ENCODE results near the gene RFESD.
"Not testable (repeated sequence)": the region's sequence is repeated elsewhere in the genome, so short reads cannot be mapped to it uniquely, and the experiment has no call there.

RFESD gene

DNA sequence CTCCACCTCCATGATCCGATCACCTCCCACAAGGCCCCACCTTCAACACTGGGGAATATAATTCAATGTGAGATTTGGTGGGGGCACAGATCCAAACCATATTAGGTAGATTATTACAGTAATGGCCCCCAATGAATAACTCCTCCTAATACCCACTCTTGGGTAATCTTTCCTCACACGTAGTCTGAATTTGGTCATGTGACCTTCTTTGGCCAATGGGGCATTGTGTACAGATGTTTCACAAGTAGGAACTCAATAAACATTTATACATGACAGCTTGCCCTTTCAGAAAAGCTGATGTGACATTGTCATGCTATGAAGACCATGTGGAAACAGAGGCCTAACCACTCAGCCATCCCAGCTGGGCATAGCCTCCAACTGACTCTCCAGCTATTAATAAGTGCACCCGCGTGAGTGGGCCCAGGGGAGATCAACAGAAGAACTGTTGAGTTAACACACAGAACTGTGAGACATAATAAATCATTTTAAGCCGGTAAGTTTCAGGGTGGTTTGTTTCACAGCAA lies 16.1 kb upstream of the RFESD start:
- no peak for DNase-seq

DNA sequence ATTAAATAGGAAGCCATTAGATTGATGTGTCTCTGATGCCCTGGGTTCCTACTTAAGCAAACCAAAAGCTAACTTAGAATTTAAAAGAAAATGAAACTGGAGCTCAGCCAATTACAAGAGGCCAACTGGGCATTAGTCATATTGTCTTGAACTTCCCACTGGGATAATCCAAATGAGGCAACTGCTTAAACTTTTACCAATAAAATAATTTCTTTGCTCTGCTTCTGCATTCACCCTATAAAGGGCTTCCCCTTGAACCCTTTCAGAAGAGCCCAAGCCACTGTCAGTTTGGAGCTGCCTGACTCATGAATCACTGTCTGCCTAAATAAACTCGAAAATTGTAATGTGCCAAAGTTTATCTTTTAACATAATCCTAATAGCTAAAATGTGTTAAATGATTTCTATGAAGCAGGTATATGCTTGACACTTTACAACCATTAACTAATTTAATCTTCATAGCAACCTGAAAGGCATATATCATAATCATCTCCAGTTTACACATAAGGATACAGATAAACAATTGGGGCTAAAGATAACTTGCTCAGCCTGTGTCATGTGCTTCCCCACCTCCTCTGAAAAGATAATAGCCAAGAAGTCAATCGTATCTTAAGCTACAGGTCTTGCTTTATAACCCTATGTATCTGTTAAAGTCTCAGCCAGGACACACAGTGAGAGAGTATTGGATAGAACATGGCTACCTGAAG lies 15.2 kb upstream of the RFESD start:
- DNase-seq = no peak

DNA sequence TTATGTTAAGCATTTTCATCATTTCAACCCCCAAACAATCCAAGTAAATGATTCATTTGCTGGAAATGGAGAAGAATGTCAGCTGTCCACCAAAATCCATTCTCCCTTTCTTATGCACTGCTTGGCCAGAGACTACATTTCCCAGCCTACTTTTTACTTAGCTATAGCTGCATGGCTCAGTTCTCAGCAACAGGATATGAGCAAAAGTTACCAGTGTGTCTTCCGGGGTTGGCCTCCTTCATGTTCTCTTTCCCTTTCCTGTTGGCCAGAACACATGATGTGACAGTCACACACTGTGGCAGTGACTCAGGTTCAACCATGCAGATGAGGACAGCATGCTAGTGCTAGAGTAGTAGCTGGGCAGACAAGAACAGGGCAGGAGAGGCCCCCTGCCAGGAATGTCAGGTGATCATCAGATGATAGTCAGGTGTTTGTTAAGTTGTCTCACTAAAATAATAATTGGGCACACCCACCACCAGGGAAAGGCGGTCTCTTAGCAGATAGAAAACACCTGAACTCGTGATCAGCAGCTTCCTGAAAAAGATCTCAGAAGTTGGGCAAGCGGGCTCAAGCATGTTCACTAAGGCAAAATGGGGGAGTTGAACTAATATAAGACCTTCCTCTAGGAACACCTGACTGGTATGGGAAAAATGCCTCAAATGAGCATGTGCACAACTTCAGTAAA lies 14.4 kb upstream of the RFESD start:
- DNase-seq = peak; percentile 78

DNA sequence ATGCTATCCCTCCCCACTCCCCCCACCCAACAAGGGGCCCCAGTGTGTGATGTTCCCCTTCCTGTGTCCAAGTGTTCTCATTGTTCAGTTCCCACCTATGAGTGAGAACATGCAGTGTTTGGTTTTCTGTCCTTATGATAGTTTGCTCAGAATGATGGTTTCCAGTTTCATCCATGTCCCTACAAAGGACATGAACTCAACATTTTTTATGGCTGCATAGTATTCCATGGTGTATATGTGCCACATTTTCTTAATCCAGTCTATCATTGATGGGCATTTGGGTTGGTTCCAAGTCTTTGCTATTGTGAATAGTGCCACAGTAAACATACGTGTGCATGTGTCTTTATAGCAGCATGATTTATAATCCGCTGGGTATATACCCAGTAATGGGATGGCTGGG lies 13.6 kb upstream of the RFESD start:
- not testable (repeated sequence) for DNase-seq

DNA sequence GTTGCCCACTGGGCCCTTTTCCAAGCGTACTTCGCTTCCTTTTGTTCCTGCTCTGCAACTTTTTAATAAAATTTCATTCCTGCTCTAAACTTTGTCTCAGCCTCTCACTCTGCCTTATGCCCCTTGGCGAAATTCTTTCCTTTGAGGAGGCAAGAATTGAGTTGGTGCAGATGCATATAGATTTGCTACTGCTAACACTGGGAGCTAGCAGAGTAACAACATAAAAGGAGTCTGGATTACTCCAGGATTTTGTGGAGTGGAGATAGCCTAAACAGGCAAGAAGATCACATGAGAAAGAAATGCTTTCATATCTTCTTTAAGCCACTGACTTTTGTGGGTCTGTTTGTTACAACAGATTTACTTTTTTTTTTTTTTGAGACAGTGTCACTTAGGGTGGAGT lies 12.9 kb upstream of the RFESD start:
- no peak for DNase-seq

DNA sequence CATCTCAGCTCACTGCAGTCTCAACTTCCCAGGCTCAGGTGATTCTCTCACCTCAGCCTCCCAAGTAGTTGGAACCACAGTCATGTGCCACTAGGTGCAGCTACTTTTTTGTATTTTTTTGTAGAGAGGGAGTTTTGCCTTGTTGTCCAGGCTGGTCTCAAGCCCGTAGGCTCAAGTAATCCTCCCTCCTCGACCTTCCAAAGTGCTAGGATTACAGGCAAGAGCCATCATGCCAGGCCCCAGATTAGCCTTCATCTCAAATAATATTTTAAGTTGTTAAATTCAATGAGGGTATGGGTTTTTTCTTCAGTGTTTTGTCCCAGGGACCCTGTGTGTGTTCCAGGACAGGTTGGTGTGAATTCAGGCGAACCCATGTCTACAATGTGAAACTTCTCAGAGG lies 12.5 kb upstream of the RFESD start:
- no peak for DNase-seq

DNA sequence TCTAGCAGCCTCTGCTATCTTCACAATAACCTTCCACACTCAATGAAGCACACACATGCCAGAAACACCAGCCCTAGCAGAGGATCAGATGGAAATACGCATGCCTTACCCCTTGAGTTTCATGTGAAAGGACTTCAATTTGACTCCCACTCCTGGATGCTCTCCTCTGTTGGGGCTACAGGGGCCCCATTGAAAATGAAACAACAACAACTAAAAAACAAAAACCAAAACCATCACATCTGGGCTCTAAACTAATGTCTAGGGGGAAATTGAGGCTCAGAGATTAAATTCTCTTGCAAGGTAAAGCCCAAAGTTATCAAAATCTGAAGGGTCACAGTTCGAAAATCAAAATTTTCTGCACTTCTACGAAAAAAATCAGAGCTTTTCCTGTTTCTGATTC lies 7.9 kb upstream of the RFESD start:
- DNase-seq = no peak

DNA sequence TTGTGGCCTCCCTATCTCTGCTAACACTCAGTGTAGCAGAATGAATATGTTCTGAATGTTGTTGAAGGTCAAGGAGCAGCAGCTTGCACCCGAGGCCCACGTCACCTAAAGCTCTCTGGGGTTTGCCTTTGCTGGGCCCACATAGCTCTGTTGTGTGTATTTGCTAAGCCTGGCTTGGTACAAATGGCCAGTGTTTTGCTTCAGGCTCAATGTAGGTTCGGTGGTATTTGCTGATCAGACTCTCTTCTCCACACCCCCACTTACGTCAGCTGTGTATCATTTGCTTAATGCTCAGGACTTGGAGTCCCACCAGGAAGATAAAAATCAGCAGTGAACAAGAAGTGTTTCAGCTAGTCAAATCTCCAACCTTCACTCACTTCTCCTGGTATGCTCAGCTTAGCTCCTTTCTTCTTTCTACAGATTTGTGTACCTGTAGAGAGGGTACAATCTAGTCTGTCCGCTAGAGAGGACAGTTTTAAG lies 4.8 kb upstream of the RFESD start:
- no peak for DNase-seq

DNA sequence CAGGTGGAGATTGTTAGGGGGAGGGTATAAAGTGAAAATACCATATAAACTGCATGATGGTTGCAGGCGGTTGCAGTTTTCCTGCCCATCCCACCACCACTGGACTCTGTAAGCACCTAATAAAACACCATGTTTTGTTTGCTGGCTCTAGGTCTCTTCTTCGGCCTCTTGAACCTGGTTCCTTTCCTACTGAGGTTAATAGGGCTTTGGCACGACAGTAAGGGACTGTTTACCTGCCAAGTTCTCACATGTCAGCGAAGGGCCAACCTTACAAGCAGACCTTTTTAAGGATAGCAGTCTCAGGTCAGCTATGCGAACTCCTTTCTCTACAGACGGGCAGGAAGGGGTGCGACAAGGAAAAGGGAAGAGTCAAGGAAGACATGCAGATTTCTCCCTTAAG lies 3.4 kb upstream of the RFESD start:
- DNase-seq = no peak

DNA sequence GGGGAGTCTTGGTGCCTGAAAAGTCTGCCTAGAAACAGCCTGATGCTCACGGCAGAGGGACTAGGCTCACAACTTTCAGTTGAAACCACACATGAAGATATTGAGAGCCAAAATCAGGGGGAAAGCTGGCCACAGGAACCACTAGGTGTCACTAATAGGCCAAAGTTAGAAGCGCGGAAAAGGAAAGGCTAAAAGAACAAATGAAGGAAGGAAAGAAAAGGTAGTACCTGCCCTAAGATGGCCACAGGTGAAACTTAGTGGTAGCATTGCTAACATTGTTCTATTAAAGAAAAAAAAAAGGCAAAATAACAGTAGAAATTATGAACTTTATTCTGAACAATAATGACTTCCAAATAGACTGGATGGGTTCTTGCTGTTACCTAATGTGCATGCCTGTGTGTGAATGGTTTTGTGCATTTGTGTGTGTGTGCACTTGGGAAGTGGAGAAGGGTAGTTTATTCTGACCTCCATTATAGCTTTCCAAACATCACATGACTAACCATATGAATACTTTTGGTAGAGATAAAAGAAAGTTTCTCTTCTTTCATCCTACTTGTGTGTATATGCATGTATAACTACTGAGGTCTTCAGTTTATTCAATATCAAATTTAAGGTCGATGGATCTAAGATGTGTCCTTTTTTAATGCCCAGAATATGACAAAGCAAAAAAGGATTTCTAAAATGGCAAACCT lies 2.1 kb upstream of the RFESD start:
- DNase-seq = no peak

DNA sequence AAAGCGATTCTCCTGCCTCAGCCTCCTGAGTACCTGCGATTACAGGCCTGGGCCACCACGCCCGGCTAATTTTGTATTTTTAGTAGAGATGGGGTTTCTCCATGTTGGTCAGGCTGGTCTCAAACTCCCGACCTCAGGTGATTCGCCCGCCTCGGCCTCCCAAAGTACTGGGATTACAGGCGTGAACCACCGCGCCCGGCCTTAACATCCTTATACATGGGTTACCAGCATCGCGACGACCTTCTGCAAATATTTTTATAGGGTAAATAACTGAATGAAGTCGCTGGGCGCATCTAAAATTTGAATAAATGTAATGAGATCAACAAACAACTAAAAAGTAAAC lies 380 bp upstream of the RFESD start:
- DNase-seq = not testable (repeated sequence)

DNA sequence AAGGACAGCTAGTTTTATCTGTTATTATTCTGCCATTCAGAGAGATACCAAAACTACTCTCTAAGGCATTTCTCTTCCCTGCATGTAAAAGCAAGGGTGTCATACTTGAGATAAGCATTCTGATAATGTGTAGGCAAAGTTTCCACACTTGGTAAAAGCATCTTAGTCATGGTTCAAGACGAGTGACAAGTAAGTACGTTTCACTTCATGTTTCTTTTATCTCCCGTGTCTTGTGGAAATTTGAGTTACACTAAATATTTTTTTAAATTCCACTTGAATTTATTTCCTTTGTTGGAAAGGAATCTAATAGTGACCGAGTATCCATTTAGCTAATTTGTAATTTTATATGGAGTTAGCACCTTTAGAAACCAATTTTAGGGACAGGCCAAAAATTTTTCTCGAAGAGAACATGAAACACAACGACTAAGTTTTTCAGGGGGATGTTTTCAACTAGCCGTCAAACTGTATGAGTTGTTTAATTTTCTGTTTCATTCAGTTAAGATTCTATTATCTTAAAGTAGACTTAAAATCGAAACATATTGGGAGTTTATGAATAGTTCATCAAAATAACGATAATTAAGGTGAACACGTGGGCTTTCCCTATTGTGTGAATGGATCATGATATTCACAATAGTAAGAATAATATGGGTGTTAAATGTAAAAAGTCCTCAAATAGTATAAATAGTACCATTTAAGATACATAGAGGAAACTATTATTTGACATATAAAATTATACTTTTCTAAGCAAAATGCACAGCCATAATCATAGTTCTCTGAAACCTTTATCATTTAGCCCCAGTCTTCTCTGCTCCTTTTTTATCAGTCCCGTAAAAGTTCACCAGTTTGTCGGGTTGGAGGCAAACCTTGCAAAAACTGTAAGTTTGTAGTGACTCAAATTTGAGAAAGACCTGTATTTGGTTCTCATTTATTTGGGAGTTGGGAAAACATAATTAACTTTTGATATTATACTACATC lies 1.6 kb downstream of the RFESD start:
- no peak for DNase-seq

DNA sequence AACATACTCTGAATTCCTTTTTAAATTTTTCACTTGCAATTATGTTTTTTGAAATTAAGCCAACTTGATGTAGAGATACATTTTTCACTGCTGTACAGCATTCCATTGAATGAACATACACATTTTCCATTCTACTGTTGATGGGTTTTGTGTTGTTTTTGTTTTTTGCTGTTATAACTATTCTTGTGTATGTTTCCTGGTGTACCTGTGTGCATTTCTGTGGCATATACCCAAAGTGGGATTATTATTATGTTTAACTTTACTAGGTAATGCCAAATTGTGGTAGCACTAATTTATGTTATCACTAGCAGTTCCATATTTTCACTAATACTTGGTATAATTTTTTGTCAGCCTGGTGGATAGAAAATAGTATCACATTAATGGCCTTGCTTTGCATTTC lies 2.7 kb downstream of the RFESD start:
- no peak for DNase-seq

DNA sequence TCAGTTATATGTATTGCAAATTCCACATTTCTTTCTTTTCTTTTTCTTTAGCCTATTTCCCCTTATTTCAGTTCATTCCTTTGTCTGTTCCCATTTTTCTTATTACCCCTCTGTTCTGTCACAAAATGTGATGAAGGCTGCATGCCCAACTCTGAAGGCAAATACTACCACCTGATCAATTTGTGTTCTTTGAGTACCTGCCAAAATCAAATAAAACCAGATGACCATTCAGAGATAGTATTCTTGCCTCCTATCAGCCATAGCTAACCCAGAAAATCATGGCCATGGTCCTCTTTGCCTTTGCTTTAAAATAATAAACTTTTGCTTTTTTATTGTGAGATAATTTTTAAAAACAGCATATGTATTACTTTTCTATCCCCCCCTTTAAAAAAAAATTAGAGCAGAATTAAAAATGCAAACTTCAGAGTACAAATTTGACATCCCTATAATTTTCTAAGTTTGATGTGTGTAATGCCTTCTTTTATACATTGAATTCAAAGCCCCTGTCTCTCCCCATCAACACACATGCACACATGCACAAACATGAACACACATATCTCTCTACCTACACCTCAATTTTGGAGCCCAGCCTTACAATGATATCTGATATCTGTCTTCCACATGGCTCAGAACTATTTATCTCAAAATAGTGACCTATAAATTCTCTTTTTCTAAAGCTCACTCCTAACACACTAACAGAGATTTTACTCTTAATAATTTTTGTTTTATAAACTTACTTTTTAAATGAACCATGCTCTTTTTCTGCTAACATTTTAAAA lies 3.5 kb downstream of the RFESD start:
- no peak for DNase-seq

DNA sequence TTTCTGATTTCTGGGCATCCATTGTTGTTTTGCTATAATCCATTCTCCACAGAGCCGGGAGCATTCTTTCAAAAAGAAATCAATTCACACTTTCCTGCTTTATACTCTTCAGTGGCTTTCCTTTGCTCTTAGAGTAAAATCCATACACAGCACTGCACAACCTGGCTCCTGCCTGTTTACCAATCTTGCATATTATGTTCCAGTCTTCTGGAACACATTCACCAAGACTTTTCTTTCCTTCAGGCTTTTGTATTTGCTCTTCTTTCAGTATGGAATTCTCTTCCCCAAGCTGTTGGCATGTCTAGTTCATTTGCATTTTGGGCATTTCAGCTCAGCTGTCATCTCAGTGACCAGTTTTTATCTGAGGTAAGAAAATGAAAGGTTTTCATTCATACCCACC lies 6.3 kb downstream of the RFESD start:
- no peak for DNase-seq

DNA sequence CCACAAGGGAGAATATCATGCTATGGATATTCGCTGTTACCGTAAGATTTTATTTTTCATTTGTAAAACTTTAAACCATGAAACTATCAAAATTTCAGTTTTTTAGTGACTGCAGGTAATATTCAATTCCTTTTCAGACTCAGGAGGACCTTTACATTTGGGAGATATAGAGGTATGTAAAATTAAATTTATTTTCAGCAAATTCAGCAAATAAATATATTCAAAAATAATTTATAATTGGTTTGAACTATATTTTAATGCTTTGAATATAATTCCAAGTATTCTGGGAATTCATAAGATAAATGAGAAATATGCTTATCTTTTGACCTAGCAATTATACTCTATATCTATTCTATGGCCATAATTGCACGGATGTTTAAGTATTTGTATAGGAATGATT lies 7.6 kb downstream of the RFESD start:
- no peak for DNase-seq

DNA sequence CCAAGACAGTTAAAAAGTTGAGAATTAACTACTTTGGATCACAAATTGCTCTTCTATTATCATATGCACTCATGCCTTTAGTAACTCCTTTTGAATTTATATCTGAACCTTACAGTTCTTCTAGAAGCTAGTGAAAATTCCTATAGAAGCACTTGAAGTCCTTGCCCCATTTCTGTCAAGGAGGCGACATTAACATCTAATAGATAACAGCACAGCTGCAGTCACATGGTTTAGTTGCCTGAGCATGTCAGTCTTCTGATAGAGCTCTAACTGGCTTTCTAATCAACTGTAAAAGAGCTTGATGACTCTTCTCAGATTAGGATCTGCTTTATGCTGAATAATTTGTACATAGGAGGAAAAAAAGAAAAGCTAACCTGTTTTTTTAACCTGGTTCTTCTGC lies 9.0 kb downstream of the RFESD start:
- no peak for DNase-seq

DNA sequence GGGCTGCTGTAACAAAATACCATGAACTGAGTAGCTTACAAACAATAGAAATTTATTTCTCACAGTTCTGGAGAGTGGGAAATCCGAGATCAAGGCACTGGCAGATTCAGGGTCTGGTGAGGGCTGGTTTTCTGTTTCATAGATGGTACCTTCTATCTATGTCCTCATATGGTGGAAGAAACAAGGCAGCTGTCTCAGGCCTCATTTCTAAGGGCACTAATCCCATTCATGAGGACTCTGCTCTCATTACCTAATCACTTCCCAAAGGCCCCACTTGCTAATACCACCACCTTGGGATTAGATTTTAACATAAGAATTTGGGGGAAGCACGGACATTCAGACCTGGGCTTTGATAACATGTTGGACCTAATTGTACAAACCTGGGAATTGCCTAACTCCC lies 13.5 kb downstream of the RFESD start:
- no peak for DNase-seq

DNA sequence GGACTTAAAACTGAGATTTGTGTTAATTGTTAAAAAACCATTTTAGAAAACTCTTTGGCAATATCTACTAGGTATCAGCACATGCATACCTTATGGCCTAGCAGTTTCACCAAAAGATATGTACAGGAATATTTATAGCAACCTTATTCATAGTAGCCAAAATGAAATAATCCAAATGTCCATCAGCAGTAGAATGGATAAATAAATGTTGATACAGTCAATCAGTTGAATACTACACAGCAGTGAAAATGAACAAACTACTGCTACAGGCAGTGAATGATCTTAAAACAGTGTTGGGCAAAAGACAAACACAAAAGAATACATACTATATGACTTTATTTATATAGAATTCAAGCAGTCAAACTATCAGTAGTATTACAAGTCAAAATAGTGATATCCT lies 16.4 kb downstream of the RFESD start:
- DNase-seq = no peak

DNA sequence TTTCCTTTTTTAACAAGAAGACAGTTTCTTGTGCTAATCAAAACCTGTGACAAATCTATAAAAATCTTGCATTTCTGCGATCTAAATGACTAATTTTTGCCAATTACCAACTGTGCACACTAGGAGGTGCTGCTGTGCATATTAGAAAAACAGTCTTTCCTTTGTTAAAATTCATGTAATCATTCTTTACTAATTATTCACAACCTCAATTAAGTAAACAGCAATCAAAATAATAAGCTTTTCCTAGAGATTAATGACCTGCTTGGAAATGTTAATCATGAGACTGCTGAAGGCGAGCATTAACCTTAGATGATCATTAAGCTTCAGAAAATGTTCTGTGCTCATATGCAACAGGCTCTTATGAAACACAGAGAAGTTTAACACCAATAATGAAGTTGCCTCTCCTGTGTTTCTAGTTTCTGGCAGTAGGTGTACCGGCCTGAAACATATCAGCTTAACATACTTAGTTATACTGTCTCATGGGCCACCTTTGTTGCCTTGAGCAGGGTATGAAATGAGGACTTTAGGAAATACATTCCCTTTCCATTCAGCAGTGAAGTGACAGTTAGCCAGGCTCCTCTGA lies 17.7 kb downstream of the RFESD start:
- DNase-seq = no peak

DNA sequence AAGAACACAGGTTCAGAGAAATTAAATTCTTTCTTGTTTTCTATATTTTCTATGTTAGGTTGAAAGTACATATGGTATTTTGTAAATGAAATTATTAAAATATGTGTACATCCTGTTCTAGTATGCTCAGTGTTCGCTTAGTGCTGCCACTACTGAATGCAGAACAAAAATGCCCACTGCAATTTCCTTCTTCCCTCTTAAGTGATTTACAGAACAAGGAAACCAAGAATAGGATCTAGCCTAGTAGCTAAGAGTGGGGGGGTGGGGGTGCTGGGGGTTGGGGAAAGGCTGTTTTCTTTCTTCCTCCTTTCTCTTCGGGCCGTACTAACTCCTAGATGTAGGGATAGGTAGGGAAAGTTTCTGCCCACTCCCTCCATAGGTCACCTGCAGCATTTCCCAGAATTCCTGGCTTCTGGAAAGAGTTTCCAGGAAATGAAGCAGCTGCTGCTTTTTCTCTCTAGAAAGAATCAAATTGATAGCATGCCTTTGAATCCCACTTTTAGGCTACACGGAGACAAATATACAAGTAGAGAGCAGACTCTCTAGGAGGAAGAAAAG lies 20.6 kb downstream of the RFESD start:
- no peak for DNase-seq
